ENCODE data around the gene OR7G3.

Gene OR7G3

GRCh38 chr19:9107375-9107774, 19.4 kb downstream of the OR7G3 start, which contains the start of gene OR7G2:
OR7G2 (minus strand) TSS chr19:9107475; CDS start chr19:9103243, 4,232 bp downstream.
- DNase-seq (ENCODE audit: low read depth) = no peak

- DNase-seq (ENCODE audit: low read depth) = no peak
Measured at GRCh38 chr19:9086761-9087160, 40.0 kb downstream of the OR7G3 start, which contains the start of gene OR1M1. OR1M1 (plus strand) TSS chr19:9087061; CDS start chr19:9093245, 6,184 bp downstream.

- DNase-seq (ENCODE audit: low read depth) = no peak
Measured at GRCh38 chr19:9078651-9079050, 48.1 kb downstream of the OR7G3 start.

GRCh38 chr19:9076901-9077300, 49.8 kb downstream of the OR7G3 start:
- DNase-seq (ENCODE audit: low read depth) = no peak

Measured in activated T-cell treated with anti-CD3 and anti-CD28 coated beads for 24 hours (primary cell).